BE2C (cell line): ENCODE measurements around the gene RHOB.

ENCODE experiments used
- DNase-seq: peaks from one replicate; pipeline ENCODE4 v3.0.0-alpha.2; 2020
- H3K27me3 ChIP-seq: fragments of 250-450 bp; sonication (Bioruptor Pico); 2 replicates; pipeline ENCODE4 v1.5.1; 2020; ENCODE audit warnings: mild to moderate bottlenecking
- H3K36me3 ChIP-seq: fragments of 250-450 bp; sonication (Bioruptor Pico); 2 replicates; pipeline ENCODE4 v1.5.1; 2020; ENCODE audit warnings: mild to moderate bottlenecking
- H3K4me1 ChIP-seq: fragments of 250-450 bp; sonication (Bioruptor Pico); 2 replicates; pipeline ENCODE4 v1.5.1; 2020
- H3K4me3 ChIP-seq: 2 replicates; pipeline ENCODE4 v1.5.1; 2011; ENCODE audit warnings: low read depth, low read length
- H3K9me3 ChIP-seq: fragments of 250-450 bp; sonication (Bioruptor Pico); 2 replicates; pipeline ENCODE4 v1.5.1; 2020
- CTCF ChIP-seq: IDR thresholded peaks from 2 replicates; pipeline ENCODE4 v1.5.1; 2012; ENCODE audit warnings: mild to moderate bottlenecking, low read depth, low read length

RHOB gene

DNA sequence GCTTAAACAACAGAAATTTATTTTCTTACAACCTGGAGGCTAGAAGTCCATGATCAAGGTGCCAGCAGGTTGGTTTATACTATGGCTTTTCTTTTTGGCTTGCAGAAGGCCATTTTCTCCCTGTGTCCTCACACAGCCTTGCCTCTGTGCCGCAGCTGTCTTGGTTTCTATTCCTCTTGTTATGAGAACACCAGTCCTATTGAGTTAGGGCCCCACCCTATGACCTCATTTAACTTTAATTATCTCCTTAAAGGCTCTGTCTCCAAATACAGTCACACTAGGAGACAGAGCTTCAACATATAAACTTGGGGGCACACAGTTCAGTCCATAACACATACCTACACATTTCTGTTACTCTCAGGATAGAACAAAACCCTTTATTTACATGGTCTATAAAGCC is 17.3 kb upstream of the RHOB start:
- peaks cover 10% of the 10 kb centered on the region for H3K4me1 ChIP-seq
- TF ChIP-seq CTCF = no peak
- no peaks in the 10 kb centered on the region for H3K9me3 ChIP-seq
- no peak overlapping the region for H3K4me3 ChIP-seq
- H3K27me3 ChIP-seq = no peaks in the 10 kb centered on the region
- H3K36me3 ChIP-seq = no peaks in the 10 kb centered on the region
- no peak for DNase-seq

- no peak for DNase-seq
- Histone ChIP-seq H3K4me3 (no peak overlapping the region), H3K9me3 (no peaks in the 10 kb centered on the region), H3K36me3 (no peaks in the 10 kb centered on the region), H3K4me1 (peaks cover 5% of the 10 kb centered on the region), H3K27me3 (no peaks in the 10 kb centered on the region)
- no peak for TF ChIP-seq CTCF
Measured at GRCh38 chr2:20430035-20430434, 16.8 kb upstream of the RHOB start.

DNA sequence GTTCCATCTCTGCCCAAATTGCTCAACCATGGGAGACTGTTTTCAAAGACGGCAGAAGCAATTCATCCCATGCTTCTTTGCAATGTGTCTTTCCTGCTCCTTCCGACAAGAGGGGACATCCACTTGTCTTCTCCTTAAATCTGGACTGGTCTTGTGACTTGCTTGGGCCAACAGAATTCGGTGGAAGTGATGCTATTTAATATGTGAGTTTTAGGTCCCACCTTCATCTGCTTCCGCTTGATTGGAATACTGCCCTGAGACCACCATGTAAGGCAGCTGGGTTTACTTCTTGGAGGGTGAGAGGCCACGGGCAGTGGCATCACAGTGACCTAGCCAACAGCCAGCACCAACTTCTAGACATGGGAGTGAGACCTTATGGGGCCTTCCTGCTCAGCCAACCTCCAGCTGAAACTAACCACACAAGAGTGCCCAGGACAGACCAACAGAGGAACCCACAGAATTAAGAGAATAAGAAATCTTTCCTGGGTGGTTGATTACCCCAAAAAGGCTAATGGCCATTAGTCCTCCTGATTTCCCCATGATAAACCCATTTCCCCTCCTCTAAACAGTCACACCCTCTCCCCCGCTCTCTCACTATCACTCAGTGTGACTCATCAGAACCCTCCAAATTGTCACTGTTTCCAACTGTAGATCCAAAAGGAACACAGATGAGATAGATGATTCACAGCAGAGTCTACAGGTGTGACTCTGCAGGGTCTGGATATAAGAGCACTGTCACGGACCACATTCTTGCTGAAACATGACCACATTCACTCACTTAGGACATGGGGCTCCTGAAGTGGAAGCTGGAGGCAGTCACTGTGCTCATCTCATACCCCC is 16.2 kb upstream of the RHOB start:
- Histone ChIP-seq H3K4me3 (no peak overlapping the region), H3K4me1 (no peaks in the 10 kb centered on the region), H3K36me3 (no peaks in the 10 kb centered on the region), H3K9me3 (no peaks in the 10 kb centered on the region), H3K27me3 (no peaks in the 10 kb centered on the region)
- no peak for DNase-seq
- TF ChIP-seq CTCF = no peak

DNA sequence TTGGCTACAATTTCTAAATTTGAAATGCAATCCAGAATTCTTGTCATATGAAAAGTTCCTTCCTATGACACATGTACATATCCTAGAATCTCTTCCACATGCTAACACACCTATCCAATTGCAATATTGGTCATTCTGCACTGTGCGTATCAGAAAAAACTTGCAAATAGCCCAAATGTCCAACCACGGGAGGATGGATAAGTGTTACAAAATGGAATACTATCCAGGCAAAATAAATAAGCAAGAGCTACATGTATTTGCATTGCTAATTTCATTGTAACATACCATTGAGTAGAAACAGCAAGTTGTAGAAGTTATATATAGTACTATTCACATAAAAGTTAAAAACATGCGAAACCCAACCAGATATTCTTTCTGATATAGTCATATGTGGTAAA is 15.6 kb upstream of the RHOB start:
- TF ChIP-seq CTCF = no peak
- DNase-seq = no peak
- H3K4me1 ChIP-seq = no peaks in the 10 kb centered on the region
- no peak overlapping the region for H3K4me3 ChIP-seq
- H3K27me3 ChIP-seq = no peaks in the 10 kb centered on the region
- no peaks in the 10 kb centered on the region for H3K9me3 ChIP-seq
- no peaks in the 10 kb centered on the region for H3K36me3 ChIP-seq

- TF ChIP-seq CTCF = no peak
Measured at GRCh38 chr2:20431772-20432171, 15.1 kb upstream of the RHOB start.

GRCh38 chr2:20432714-20433113 is 14.2 kb upstream of the RHOB start:
- no peak for TF ChIP-seq CTCF
- Histone ChIP-seq H3K4me3 (no peak overlapping the region), H3K4me1 (no peaks in the 10 kb centered on the region), H3K27me3 (no peaks in the 10 kb centered on the region), H3K36me3 (no peaks in the 10 kb centered on the region), H3K9me3 (no peaks in the 10 kb centered on the region)
- no peak for DNase-seq

More at GRCh38 chr2:20431772-20432171, 15.1 kb upstream of the RHOB start:
- no peak for DNase-seq
- H3K36me3 ChIP-seq = no peaks in the 10 kb centered on the region
- H3K9me3 ChIP-seq = no peaks in the 10 kb centered on the region
- no peaks in the 10 kb centered on the region for H3K4me1 ChIP-seq
- no peak overlapping the region for H3K4me3 ChIP-seq
- H3K27me3 ChIP-seq = no peaks in the 10 kb centered on the region
